ENCODE measurements around the gene CELA1. TPM values are rescaled to one million over a fixed set of nuclear protein-coding genes. Genes with fewer than 3 reads are reported as not detected.
A peak's percentile ranks its signal among the peaks of the same experiment; 100 is the strongest.

CELA1 gene
- total and polyA plus RNA-seq, 4 experiments from 2014 or later, result 0.36 to 3.7 (median 1.2) TPM

GRCh38 chr12:51368640-51369517 lies 22.4 kb upstream of the CELA1 start:
- Histone ChIP-seq H3K36me3 (ENCODE audit: insufficient read depth, low read length) (no peaks in the 10 kb centered on the region), H3K9me3 (ENCODE audit: control insufficient read depth in 1 of 2, low read length in 2 of 2) (no peaks in the 10 kb centered on the region), H3K27ac (ENCODE audit: low read depth, low read length) (peak overlapping the region; percentile 54), H3K27me3 (ENCODE audit: insufficient read depth, low read length) (no peaks in the 10 kb centered on the region), H3K4me1 (ENCODE audit: insufficient read depth, low read length) (peaks cover 33% of the 10 kb centered on the region), H3K4me3 (ENCODE audit: low read length in 2 of 2) (peak overlapping the region; percentile 45 to 55)
- no peaks in the 10 kb centered on the region for H3K9me3 Mint-ChIP-seq
- DNase-seq, result peak; percentile 94 to 98 (median 96)
- peak overlapping the region; percentile 63 to 92 (median 81) for H3K4me3 Mint-ChIP-seq
- H3K27me3 Mint-ChIP-seq, result no peaks in the 10 kb centered on the region
- ChIA-PET POLR2A (ENCODE audit: partially characterized antibody) (interaction anchor here (0.7 to 3.5 kb wide), 22 partner anchors 9 to 517 kb away, joined by 3 to 33 read pairs (median 4); partner anchors contain the start of genes BIN2, CSRNP2, DAZAP2 and GALNT6), CTCF (ENCODE audit: partially characterized antibody) (interaction anchor here (0.9 to 3.4 kb wide), 9 partner anchors 14 to 278 kb away, joined by 3 to 21 read pairs (median 5); partner anchors contain the start of gene GALNT6)
- peaks cover 4 to 14% of the 10 kb centered on the region in 2 donors for H3K36me3 Mint-ChIP-seq
- H3K4me1 Mint-ChIP-seq, result peaks cover 32 to 51% (median 40%) of the 10 kb centered on the region in 4 donors
- intact Hi-C loops (cut with micrococcal nuclease), result loop anchor here (1.0 to 2.0 kb wide), 3 partner anchors 16 to 56 kb away; partner anchors contain the start of gene GALNT6
- peak overlapping the region; percentile 96 to 99 (median 98) for H3K27ac Mint-ChIP-seq

DNA sequence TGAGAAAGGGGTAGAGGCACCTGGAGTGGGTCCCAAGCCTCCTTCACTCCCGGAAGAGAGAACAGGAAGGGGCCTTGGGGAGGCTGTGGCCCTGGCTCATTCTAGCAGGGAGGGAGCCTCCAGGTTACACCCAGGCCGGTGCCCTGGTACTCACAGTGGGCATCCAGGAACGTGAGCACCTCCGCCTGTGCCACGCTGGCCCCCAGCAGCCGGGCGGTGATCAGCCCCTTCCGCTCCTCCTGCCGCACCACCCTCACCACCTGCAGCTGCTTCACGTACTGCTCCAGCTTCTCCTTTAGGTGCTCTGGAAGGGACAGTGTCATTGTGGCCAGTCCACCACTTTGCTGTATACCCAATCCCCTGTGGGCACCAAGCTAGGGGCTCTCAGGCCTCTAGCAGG lies 18.8 kb upstream of the CELA1 start:
- no peak for DNase-seq
- intact Hi-C loops (cut with micrococcal nuclease), result no loop called here
- CTCF ChIA-PET (ENCODE audit: partially characterized antibody), result interaction anchor here (1.5 kb wide), 1 partner anchor 16 kb away, joined by 5 read pairs; no protein-coding TSS in a partner anchor
- Mint-ChIP-seq H3K27ac (peak overlapping the region in 2 of 7 donors; percentile 29 to 72), H3K4me3 (no peak overlapping the region), H3K36me3 (peaks cover 8 to 20% of the 10 kb centered on the region in 2 donors), H3K27me3 (no peaks in the 10 kb centered on the region), H3K4me1 (peaks cover 23 to 31% (median 25%) of the 10 kb centered on the region in 4 donors), H3K9me3 (no peaks in the 10 kb centered on the region)
- Histone ChIP-seq H3K36me3 (ENCODE audit: insufficient read depth, low read length) (no peaks in the 10 kb centered on the region), H3K4me3 (ENCODE audit: low read length in 2 of 2) (no peak overlapping the region), H3K9me3 (ENCODE audit: control insufficient read depth in 1 of 2, low read length in 2 of 2) (no peaks in the 10 kb centered on the region), H3K27me3 (ENCODE audit: insufficient read depth, low read length) (no peaks in the 10 kb centered on the region), H3K27ac (ENCODE audit: low read depth, low read length) (no peak overlapping the region), H3K4me1 (ENCODE audit: insufficient read depth, low read length) (peaks cover 30% of the 10 kb centered on the region)
- POLR2A ChIA-PET (ENCODE audit: partially characterized antibody), result interaction anchor here (0.5 kb wide), 1 partner anchor 33 kb away, joined by 3 read pairs; no protein-coding TSS in a partner anchor

GRCh38 chr12:51364001-51364400 lies 17.5 kb upstream of the CELA1 start:
- no peak overlapping the region for H3K4me3 ChIP-seq (ENCODE audit: low read length in 2 of 2)
- peaks cover 17 to 28% of the 10 kb centered on the region in 2 donors for H3K36me3 Mint-ChIP-seq
- no peak overlapping the region for H3K27ac ChIP-seq (ENCODE audit: low read depth, low read length)
- H3K4me1 ChIP-seq (ENCODE audit: insufficient read depth, low read length), result peaks cover 18% of the 10 kb centered on the region
- H3K27me3 ChIP-seq (ENCODE audit: insufficient read depth, low read length), result no peaks in the 10 kb centered on the region
- no peaks in the 10 kb centered on the region for H3K9me3 ChIP-seq (ENCODE audit: control insufficient read depth in 1 of 2, low read length in 2 of 2)
- ChIA-PET POLR2A (ENCODE audit: partially characterized antibody) (no interaction called here), CTCF (ENCODE audit: partially characterized antibody) (interaction anchor here (1.5 kb wide), 1 partner anchor 15 kb away, joined by 5 read pairs; no protein-coding TSS in a partner anchor)
- no peaks in the 10 kb centered on the region for H3K36me3 ChIP-seq (ENCODE audit: insufficient read depth, low read length)
- H3K4me1 Mint-ChIP-seq, result peaks cover 13 to 18% (median 16%) of the 10 kb centered on the region in 4 donors
- no peak overlapping the region for H3K4me3 Mint-ChIP-seq
- no peaks in the 10 kb centered on the region for H3K9me3 Mint-ChIP-seq
- no peak for DNase-seq
- peak overlapping the region in 2 of 7 donors; percentile 15 to 57 for H3K27ac Mint-ChIP-seq
- intact Hi-C loops (cut with micrococcal nuclease), result no loop called here
- no peaks in the 10 kb centered on the region for H3K27me3 Mint-ChIP-seq

GRCh38 chr12:51362747-51363342 lies 16.4 kb upstream of the CELA1 start:
- Histone ChIP-seq H3K4me3 (ENCODE audit: low read length in 2 of 2) (no peak overlapping the region), H3K9me3 (ENCODE audit: control insufficient read depth in 1 of 2, low read length in 2 of 2) (no peaks in the 10 kb centered on the region), H3K27me3 (ENCODE audit: insufficient read depth, low read length) (no peaks in the 10 kb centered on the region), H3K4me1 (ENCODE audit: insufficient read depth, low read length) (peaks cover 6% of the 10 kb centered on the region), H3K27ac (ENCODE audit: low read depth, low read length) (no peak overlapping the region), H3K36me3 (ENCODE audit: insufficient read depth, low read length) (peaks cover under 1% of the 10 kb centered on the region)
- Mint-ChIP-seq H3K9me3 (no peaks in the 10 kb centered on the region), H3K4me3 (no peak overlapping the region), H3K27ac (peak overlapping the region in 2 of 7 donors; percentile 2 to 37), H3K36me3 (peaks cover 25% of the 10 kb centered on the region in 2 donors), H3K4me1 (peaks cover 5 to 8% (median 7%) of the 10 kb centered on the region in 4 donors), H3K27me3 (no peaks in the 10 kb centered on the region)
- intact Hi-C loops (cut with micrococcal nuclease), result no loop called here
- ChIA-PET POLR2A (ENCODE audit: partially characterized antibody) (no interaction called here), CTCF (ENCODE audit: partially characterized antibody) (interaction anchor here (2.1 kb wide), 1 partner anchor 12 kb away, joined by 7 read pairs; no protein-coding TSS in a partner anchor)
- DNase-seq, result no peak

- H3K4me1 ChIP-seq (ENCODE audit: insufficient read depth, low read length), result peaks cover 1% of the 10 kb centered on the region
- H3K27ac ChIP-seq (ENCODE audit: low read depth, low read length), result no peak overlapping the region
- intact Hi-C loops (cut with micrococcal nuclease), result no loop called here
- Mint-ChIP-seq H3K4me3 (no peak overlapping the region), H3K4me1 (peaks cover 0 to 4% (median 2%) of the 10 kb centered on the region in 4 donors), H3K9me3 (no peaks in the 10 kb centered on the region), H3K27me3 (no peaks in the 10 kb centered on the region), H3K36me3 (peaks cover 24 to 26% of the 10 kb centered on the region in 2 donors), H3K27ac (no peak overlapping the region)
- no peaks in the 10 kb centered on the region for H3K27me3 ChIP-seq (ENCODE audit: insufficient read depth, low read length)
- CTCF ChIA-PET (ENCODE audit: partially characterized antibody), result interaction anchor here (2.1 kb wide), 1 partner anchor 12 kb away, joined by 7 read pairs; no protein-coding TSS in a partner anchor
- POLR2A ChIA-PET (ENCODE audit: partially characterized antibody), result no interaction called here
- no peak overlapping the region for H3K4me3 ChIP-seq (ENCODE audit: low read length in 2 of 2)
- peaks cover 6% of the 10 kb centered on the region for H3K36me3 ChIP-seq (ENCODE audit: insufficient read depth, low read length)
- no peak for DNase-seq
- no peaks in the 10 kb centered on the region for H3K9me3 ChIP-seq (ENCODE audit: control insufficient read depth in 1 of 2, low read length in 2 of 2)
Observed at GRCh38 chr12:51362307-51362706, 15.8 kb upstream of the CELA1 start.

DNA sequence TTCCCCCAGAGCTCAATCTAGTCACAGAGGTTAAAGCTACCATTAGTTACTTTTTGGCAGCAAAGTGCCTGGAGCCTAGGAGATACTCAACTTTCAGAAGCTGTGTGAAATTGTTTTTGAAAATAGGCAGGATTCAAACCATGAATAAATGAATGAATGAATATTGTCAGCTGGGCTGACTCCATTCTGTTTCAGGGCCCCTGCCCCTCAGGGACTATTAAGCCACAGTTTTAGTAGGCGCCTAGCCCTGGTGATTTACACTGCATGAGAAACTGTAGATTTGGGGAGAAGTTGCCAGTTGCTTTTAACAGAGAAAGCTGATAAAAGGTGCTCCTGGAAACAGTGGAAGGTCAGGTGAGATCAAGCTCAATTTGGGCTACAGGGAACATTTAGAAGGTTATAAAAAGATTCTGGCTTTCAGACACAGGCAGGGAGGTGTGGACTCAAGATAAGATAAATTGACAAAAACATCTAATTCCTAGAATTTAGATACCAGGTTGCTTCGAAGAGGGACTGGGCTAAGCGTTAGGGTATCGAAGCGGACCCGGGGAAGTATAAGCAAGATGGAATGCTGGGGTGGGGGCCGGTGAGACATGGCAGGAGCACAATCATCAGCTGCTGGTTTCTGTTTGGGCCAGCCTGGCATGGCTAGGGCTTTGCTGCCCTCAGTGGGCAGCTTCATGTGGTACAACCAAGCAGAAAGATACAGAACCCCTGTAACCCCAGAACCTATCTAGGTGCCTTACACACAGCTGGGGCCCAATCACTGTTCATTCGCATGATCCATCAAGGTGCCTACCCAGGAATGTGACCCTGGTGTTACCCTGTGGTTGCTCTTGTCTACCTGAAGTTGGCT lies 14.9 kb upstream of the CELA1 start:
- intact Hi-C loops (cut with micrococcal nuclease), result no loop called here
- H3K9me3 Mint-ChIP-seq, result no peaks in the 10 kb centered on the region
- H3K36me3 Mint-ChIP-seq, result peaks cover 25 to 26% of the 10 kb centered on the region in 2 donors
- Histone ChIP-seq H3K27ac (ENCODE audit: low read depth, low read length) (no peak overlapping the region), H3K36me3 (ENCODE audit: insufficient read depth, low read length) (peaks cover 11% of the 10 kb centered on the region), H3K27me3 (ENCODE audit: insufficient read depth, low read length) (no peaks in the 10 kb centered on the region), H3K4me1 (ENCODE audit: insufficient read depth, low read length) (no peaks in the 10 kb centered on the region), H3K9me3 (ENCODE audit: control insufficient read depth in 1 of 2, low read length in 2 of 2) (no peaks in the 10 kb centered on the region), H3K4me3 (ENCODE audit: low read length in 2 of 2) (no peak overlapping the region)
- DNase-seq, result no peak
- POLR2A ChIA-PET (ENCODE audit: partially characterized antibody), result no interaction called here
- peak overlapping the region in 2 of 7 donors; percentile 29 to 32 for H3K27ac Mint-ChIP-seq
- peaks cover 0 to 4% (median 2%) of the 10 kb centered on the region in 4 donors for H3K4me1 Mint-ChIP-seq
- no peak overlapping the region for H3K4me3 Mint-ChIP-seq
- CTCF ChIA-PET (ENCODE audit: partially characterized antibody), result interaction anchor here (0.8 to 2.1 kb wide), 3 partner anchors 11 to 91 kb away, joined by 3 to 7 read pairs (median 5); no protein-coding TSS in a partner anchor
- no peaks in the 10 kb centered on the region for H3K27me3 Mint-ChIP-seq

Data from CD4-positive, alpha-beta memory T cell (primary cell).